Fibroblast of lung (primary cell): ENCODE measurements around the gene SNX32.

Experiments used
- CTCF ChIP-seq, 2 donors: IDR thresholded peaks in 1 of 2; conservative IDR thresholded peaks in 1 of 2; 1 replicate in 1 of 2; 2 replicates in 1 of 2; pipeline ENCODE4 v1.5.1; 2011 to 2012; ENCODE audit warnings: low read length in 2 of 2, control low read depth in 1 of 2, inconsistent platforms in 1 of 2, low read depth in 1 of 2, mild to moderate bottlenecking in 1 of 2
- EZH2 ChIP-seq: IDR thresholded peaks from 2 replicates; pipeline ENCODE4 v1.5.1; 2012; ENCODE audit warnings: low read length, control low read depth, mild to moderate bottlenecking; ENCODE audit errors: missing control alignments

- no peak for TF ChIP-seq CTCF (conservative IDR thresholded peaks at IDR 0.05 in 1 of 2, IDR thresholded peaks at IDR 0.05 in 1 of 2; ENCODE audit: low read depth in 1 of 2, low read length in 2 of 2)
- no peak for TF ChIP-seq EZH2
Observed at GRCh38 chr11:65793625-65794400, 40.0 kb upstream of the SNX32 start.
